Peyer's patch (tissue), 4 donors: ENCODE measurements around the gene P2RX1. TPM values are rescaled to one million over a fixed set of nuclear protein-coding genes. Genes with fewer than 3 reads are reported as not detected.

Experiments used
- DNase-seq, 3 donors: peaks; one replicate each; pipeline ENCODE4 v3.0.0-alpha.2; 2017 to 2019
- H3K27ac ChIP-seq, 4 donors: fragments of 200-600 bp; sonication (generic); one replicate each; pipeline ENCODE4 v1.5.1; 2016 to 2019
- H3K27me3 ChIP-seq, 2 donors: fragments of 200-600 bp; sonication (generic); one replicate each; pipeline ENCODE4 v1.5.1; 2019
- H3K36me3 ChIP-seq, 3 donors: fragments of 200-600 bp; sonication (generic); one replicate each; pipeline ENCODE4 v1.5.1; 2016 to 2019
- H3K4me1 ChIP-seq, 4 donors: fragments of 200-600 bp; sonication (generic); one replicate each; pipeline ENCODE4 v1.5.1; 2016 to 2019
- H3K4me3 ChIP-seq, 4 donors: fragments of 200-600 bp; sonication (generic); 1 replicate in 3 of 4; 2 replicates in 1 of 4; pipeline ENCODE4 v1.5.1; 2016 to 2019; ENCODE audit warnings: mild to moderate bottlenecking in 1 of 4
- H3K9me3 ChIP-seq, 4 donors: fragments of 200-600 bp; sonication (generic); one replicate each; pipeline ENCODE4 v1.5.1; 2016 to 2019; ENCODE audit warnings: mild to moderate bottlenecking in 1 of 4
- POLR2A ChIP-seq, 2 donors: fragments of 450-650 bp; IDR thresholded peaks; one replicate each; pipeline ENCODE4 v1.5.1; 2017; ENCODE audit warnings: antibody characterized with exemption in 2 of 2, mild to moderate bottlenecking in 2 of 2, moderate library complexity in 2 of 2
- total RNA-seq, 4 donors: library from RNA; depleted of rRNA; stranded (reverse); fragments of >200 nt; gene quantifications; one replicate each; pipeline ENCODE4 v1.1.0, GENCODE V29; 2016
- TF ChIP-seq, protein P1 (sequence below), 6 experiments: fragments of 450-650 bp in 4 of 6; fragments of 200-600 bp in 2 of 6; sonication (generic) in 1 of 6; IDR thresholded peaks; one replicate each; pipeline ENCODE4 v1.5.1; 2017 to 2019; ENCODE audit warnings: antibody characterized with exemption in 6 of 6, mild to moderate bottlenecking in 3 of 6, moderate library complexity in 1 of 6

P2RX1 gene
- total RNA-seq, 4 donors from 2014 or later, result 0.88 to 27.2 (median 4.3) TPM

DNA sequence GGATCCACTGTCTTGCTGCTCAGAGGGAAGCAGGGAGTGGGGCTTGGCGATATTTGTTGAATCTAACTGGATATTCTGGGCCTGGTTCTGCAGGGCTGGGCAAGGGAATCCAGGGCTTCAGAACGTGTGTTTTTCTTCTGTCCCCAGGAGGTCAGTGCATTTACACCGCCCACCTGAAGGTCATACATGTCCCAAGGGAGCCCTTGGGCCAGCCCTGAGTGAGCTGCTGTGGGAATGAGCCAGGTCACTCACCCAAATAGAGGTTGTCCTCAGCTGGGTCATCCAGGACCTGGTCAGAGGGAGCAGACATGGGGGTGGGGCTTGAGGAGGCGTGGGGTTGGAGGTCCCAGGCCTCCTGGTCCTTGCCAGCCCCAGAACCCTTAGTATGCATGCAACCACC is 34.0 kb downstream of the P2RX1 start:
- Histone ChIP-seq H3K27me3 (no peaks in the 10 kb centered on the region), H3K27ac (no peak overlapping the region), H3K36me3 (peaks cover 0 to 19% (median 0%) of the 10 kb centered on the region in 3 donors), H3K9me3 (no peaks in the 10 kb centered on the region), H3K4me3 (no peak overlapping the region), H3K4me1 (peaks cover 0 to 15% (median 11%) of the 10 kb centered on the region in 4 donors)
- no peak for TF ChIP-seq POLR2A (IDR thresholded peaks at IDR 0.05)
- TF ChIP-seq, protein P1, sequence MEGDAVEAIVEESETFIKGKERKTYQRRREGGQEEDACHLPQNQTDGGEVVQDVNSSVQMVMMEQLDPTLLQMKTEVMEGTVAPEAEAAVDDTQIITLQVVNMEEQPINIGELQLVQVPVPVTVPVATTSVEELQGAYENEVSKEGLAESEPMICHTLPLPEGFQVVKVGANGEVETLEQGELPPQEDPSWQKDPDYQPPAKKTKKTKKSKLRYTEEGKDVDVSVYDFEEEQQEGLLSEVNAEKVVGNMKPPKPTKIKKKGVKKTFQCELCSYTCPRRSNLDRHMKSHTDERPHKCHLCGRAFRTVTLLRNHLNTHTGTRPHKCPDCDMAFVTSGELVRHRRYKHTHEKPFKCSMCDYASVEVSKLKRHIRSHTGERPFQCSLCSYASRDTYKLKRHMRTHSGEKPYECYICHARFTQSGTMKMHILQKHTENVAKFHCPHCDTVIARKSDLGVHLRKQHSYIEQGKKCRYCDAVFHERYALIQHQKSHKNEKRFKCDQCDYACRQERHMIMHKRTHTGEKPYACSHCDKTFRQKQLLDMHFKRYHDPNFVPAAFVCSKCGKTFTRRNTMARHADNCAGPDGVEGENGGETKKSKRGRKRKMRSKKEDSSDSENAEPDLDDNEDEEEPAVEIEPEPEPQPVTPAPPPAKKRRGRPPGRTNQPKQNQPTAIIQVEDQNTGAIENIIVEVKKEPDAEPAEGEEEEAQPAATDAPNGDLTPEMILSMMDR (IDR thresholded peaks at IDR 0.05), result no peak
- no peak for DNase-seq

DNA sequence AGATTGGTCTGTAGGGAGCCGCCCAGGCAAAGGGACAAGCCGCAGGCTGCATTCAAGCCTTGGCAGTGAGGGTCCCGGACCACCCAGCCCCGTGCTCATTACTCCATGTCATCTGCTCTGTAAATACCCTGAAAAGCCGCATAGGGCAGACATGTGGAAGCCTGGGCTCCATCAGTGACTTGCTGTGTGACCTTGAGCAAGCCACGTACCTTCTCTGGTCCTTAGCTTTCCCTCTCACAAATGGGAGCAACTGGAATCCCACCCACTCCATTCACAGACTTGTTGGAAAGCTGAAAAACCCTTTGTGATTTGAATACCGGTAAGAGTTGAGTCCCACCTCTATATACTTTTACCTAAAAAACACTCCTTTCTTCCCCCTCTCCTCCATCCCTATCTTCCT is 35.3 kb downstream of the P2RX1 start:
- Histone ChIP-seq H3K9me3 (no peaks in the 10 kb centered on the region), H3K27ac (no peak overlapping the region), H3K4me1 (peaks cover 0 to 11% (median 1%) of the 10 kb centered on the region in 4 donors), H3K36me3 (peaks cover 0 to 26% (median 0%) of the 10 kb centered on the region in 3 donors), H3K4me3 (no peak overlapping the region), H3K27me3 (no peaks in the 10 kb centered on the region)
- TF ChIP-seq, protein P1 (IDR thresholded peaks at IDR 0.05), result no peak
- no peak for TF ChIP-seq POLR2A (IDR thresholded peaks at IDR 0.05)
- DNase-seq, result no peak

DNA sequence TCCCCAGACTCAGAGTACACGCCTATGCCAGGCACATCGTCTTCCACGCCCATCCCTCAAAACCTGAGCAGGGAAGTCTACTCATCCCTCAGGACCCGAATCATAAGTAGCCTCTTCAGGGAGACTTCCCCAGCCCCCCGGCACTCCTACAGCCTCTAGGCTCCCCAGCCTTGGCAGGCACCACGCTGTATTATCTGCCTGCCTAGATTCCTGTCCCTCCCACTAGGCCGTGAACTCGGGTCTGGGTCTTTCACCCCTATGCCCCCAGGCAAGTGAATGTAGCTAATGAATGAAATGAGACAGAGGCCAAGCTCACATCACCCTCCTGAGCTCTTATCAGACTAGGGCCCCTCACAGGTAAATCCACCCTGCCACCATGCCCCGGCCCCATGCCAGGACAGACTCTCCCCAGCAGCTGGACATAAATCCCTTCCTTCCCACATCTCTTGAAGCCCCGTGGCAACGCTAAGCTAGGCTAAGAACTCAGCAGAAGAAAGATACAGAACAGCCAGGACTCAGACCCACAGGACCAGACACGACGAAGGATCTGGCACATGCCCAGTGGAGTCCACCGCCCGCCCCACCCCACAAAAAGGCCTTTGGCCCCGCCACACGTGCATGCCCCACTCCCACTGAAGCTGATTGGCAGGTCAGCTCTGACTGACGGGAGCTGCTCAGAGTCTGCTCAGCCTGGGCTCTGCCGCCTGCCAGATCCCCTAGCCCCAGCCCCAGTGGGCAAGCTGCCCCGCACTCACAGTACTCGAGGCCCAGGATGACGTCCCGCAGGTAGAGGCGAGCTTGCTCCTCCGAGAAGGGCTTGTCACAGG is 36.5 kb downstream of the P2RX1 start:
- DNase-seq, result peak in 2 of 3 donors; percentile 83 to 89
- TF ChIP-seq, protein P1 (IDR thresholded peaks at IDR 0.05), result no peak
- no peak for TF ChIP-seq POLR2A (IDR thresholded peaks at IDR 0.05)
- peaks cover 0 to 27% (median 0%) of the 10 kb centered on the region in 3 donors for H3K36me3 ChIP-seq

DNA sequence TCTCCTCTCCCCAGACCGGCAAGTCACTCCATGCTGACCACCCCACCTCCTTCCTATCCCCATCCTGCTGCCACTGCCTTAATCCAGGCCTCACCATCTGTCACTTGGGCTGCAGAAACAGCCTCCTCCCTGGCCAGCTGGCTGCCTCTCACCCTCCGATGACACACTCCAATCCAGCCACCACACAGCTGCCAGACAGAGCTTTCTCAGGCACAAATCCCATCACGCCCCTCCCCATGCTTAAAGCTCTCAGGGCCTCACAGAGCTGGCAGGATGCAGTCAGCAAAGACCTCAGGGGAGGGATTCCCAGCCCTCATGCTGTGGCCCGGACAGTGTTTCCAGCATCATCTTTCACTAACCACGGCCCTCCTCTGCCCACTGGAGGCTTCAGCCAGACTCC is 37.1 kb downstream of the P2RX1 start:
- no peak overlapping the region for H3K4me3 ChIP-seq
- peaks cover 0 to 11% (median 0%) of the 10 kb centered on the region in 4 donors for H3K4me1 ChIP-seq
- no peak for DNase-seq
- H3K9me3 ChIP-seq, result no peaks in the 10 kb centered on the region
- H3K27me3 ChIP-seq, result no peaks in the 10 kb centered on the region
- H3K27ac ChIP-seq, result peak overlapping the region in 2 of 4 donors; percentile 27 to 40
- H3K36me3 ChIP-seq, result peaks cover 0 to 21% (median 0%) of the 10 kb centered on the region in 3 donors
- no peak for TF ChIP-seq POLR2A (IDR thresholded peaks at IDR 0.05)
- TF ChIP-seq, protein P1 (IDR thresholded peaks at IDR 0.05), result no peak

More for the DNA sequence above, 36.5 kb downstream of the P2RX1 start:
- no peaks in the 10 kb centered on the region for H3K9me3 ChIP-seq
- H3K4me1 ChIP-seq, result peaks cover 0 to 11% (median 0%) of the 10 kb centered on the region in 4 donors
- H3K27ac ChIP-seq, result peak overlapping the region in 2 of 4 donors; percentile 27 to 40
- no peaks in the 10 kb centered on the region for H3K27me3 ChIP-seq
- H3K4me3 ChIP-seq, result no peak overlapping the region

DNA sequence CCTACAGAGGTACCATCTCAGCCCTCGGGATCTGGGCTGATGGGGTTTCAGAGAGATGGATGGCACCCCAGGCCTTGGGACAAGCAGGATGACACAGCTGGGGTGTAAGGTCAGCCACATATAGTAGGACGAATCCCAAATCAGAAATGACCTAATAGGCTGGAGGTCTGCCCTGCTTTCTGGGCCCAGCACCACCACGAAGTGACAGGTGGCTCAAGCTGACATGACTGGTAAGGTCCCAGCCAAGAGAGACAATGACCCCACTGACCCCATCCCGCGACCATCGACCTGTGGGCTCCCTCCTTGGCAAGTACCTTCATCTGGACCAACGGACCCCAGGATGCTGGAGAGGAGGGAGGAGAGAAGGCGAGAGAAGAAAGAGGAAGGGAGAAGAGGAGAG is 39.0 kb downstream of the P2RX1 start:
- Histone ChIP-seq H3K4me3 (no peak overlapping the region), H3K4me1 (peaks cover 0 to 11% (median 0%) of the 10 kb centered on the region in 4 donors), H3K27me3 (no peaks in the 10 kb centered on the region), H3K36me3 (peaks cover 0 to 29% (median 0%) of the 10 kb centered on the region in 3 donors), H3K9me3 (no peaks in the 10 kb centered on the region), H3K27ac (no peak overlapping the region)
- no peak for DNase-seq
- TF ChIP-seq, protein P1 (IDR thresholded peaks at IDR 0.05), result no peak
- no peak for TF ChIP-seq POLR2A (IDR thresholded peaks at IDR 0.05)
